ENCODE results near the gene ADORA3.

- TF ChIP-seq JUND (IDR thresholded peaks at IDR 0.05; ENCODE audit: low read length) = no peak
- no peak for TF ChIP-seq CTCF (IDR thresholded peaks at IDR 0.05; ENCODE audit: control extremely low read depth in 1 of 3, insufficient read depth in 1 of 3, low read depth in 1 of 3, low read length in 3 of 3)
- no peak for TF ChIP-seq ASH2L (IDR thresholded peaks at IDR 0.05; ENCODE audit: low read length)
- no peak for TF ChIP-seq CREB1 (IDR thresholded peaks at IDR 0.05)
- no peak for TF ChIP-seq TAF1 (IDR thresholded peaks at IDR 0.05; ENCODE audit: low read depth, low read length)
- TF ChIP-seq POLR2A (IDR thresholded peaks at IDR 0.05; ENCODE audit: control extremely low read depth in 1 of 2, low read depth in 2 of 2, low read length in 2 of 2) = no peak
- no peak for TF ChIP-seq USF2 (IDR thresholded peaks at IDR 0.05; ENCODE audit: low read length)
These were observed 34.7 kb downstream of the ADORA3 start for GRCh38 chr1:111468717-111469100.

Measured in H1 (cell line).